HCT116 (cell line): Measurements from ENCODE around the gene TPRG1. TPM values are rescaled to one million over a fixed set of nuclear protein-coding genes. Genes with fewer than 3 reads are reported as not detected.

Experiments used
- ATAC-seq: fragments of 200-7000 bp; cut with Tn5 transposase; 2 replicates; pipeline ENCODE4 v1.9.1; 2020; ENCODE audit warnings: mild to moderate bottlenecking, moderate library complexity
- BruUV-seq: library from RNA; stranded (reverse); fragments of 400-500 nt; replicated peaks from 2 replicates; lab custom pipeline; 2021; lab: Mats Ljungman, UMichigan
- CTCF ChIA-PET: fragments of 300-600 bp; sonication (Branson Sonifier 250); formaldehyde crosslinking; loops from one replicate; lab custom pipeline; 2021; ENCODE audit warnings: antibody characterized with exemption; lab: Charles Lee
- POLR2A ChIA-PET: fragments of 300-600, 350-600 bp; sonication (Branson Sonifier 250); formaldehyde crosslinking; loops from one replicate; lab custom pipeline; 2021; ENCODE audit warnings: antibody characterized with exemption; lab: Charles Lee
- RAD21 ChIA-PET, 2 experiments: fragments of 300-600 bp; sonication (Branson Sonifier 250); formaldehyde crosslinking; loops; one replicate each; lab custom pipeline; 2023; ENCODE audit warnings: low total read pairs in 2 of 2; ENCODE audit not compliant: uncharacterized antibody in 2 of 2, unreplicated experiment in 2 of 2, low non-redundant PET in 1 of 2; lab: Charles Lee
- DNase-seq: peaks from one replicate; pipeline ENCODE4 v3.0.0-alpha.2; 2010; ENCODE audit warnings: low read depth, low spot score
- H2AFZ ChIP-seq: fragments of 200-600 bp; shearing (Covaris generic), sonication (generic); 2 replicates; pipeline ENCODE4 v1.6.1; 2017; ENCODE audit warnings: low read depth, mixed run types, mixed read lengths, antibody characterized with exemption, low read length; ENCODE audit not compliant: poor library complexity, severe bottlenecking
- H3K27ac ChIP-seq: 2 replicates; pipeline ENCODE4 v1.5.1; 2012; ENCODE audit warnings: low read depth, low read length
- H3K27me3 ChIP-seq: fragments of 200-600 bp; sonication (generic); 2 replicates; pipeline ENCODE4 v1.6.1; 2016; ENCODE audit warnings: mixed run types, low read length, mixed read lengths; ENCODE audit not compliant: insufficient read depth
- H3K36me3 ChIP-seq, 2 experiments: fragments of 200-500 bp in 1 of 2; fragments of 200-600 bp in 1 of 2; sonication (Bioruptor generic) in 1 of 2; sonication (generic) in 1 of 2; 2 replicates each; pipeline versions ENCODE4 v1.5.1 to v1.6.1; 2014 to 2016; ENCODE audit warnings: low read length in 2 of 2, inconsistent platforms in 1 of 2, mixed read lengths in 1 of 2, mixed run types in 1 of 2; ENCODE audit not compliant: insufficient read depth in 2 of 2, control insufficient read depth in 1 of 2
- H3K4me1 ChIP-seq, 2 experiments: fragments of 200-600 bp in 1 of 2; sonication (generic) in 1 of 2; 2 replicates each; pipeline versions ENCODE4 v1.5.1 to v1.6.1; 2012 to 2017; ENCODE audit warnings: low read length in 2 of 2, inconsistent platforms in 1 of 2, mild to moderate bottlenecking in 1 of 2, mixed read lengths in 1 of 2, mixed run types in 1 of 2, moderate library complexity in 1 of 2; ENCODE audit not compliant: insufficient read depth in 2 of 2, control insufficient read depth in 1 of 2
- H3K4me2 ChIP-seq: fragments of 200-600 bp; sonication (generic); 2 replicates; pipeline ENCODE4 v1.6.1; 2017; ENCODE audit warnings: mixed run types, low read length, mixed read lengths
- H3K4me3 ChIP-seq, 2 experiments: fragments of 200-600 bp in 1 of 2; sonication (generic) in 1 of 2; replicated peaks in 1 of 2; 2 replicates each; pipeline ENCODE4 v1.5.1; 2011 to 2016; ENCODE audit warnings: low read length in 2 of 2, control low read depth in 1 of 2, low read depth in 1 of 2, mild to moderate bottlenecking in 1 of 2, mixed read lengths in 1 of 2, mixed run types in 1 of 2
- H3K79me2 ChIP-seq: fragments of 200-600 bp; sonication (generic); 2 replicates; pipeline ENCODE4 v1.6.1; 2017; ENCODE audit warnings: mild to moderate bottlenecking, mixed run types, low read length, moderate library complexity, mixed read lengths; ENCODE audit not compliant: insufficient read depth
- H3K9ac ChIP-seq: fragments of 200-600 bp; sonication (generic); 2 replicates; pipeline ENCODE4 v1.6.1; 2016; ENCODE audit warnings: low read length, mixed read lengths
- H3K9me2 ChIP-seq: fragments of 200-600 bp; sonication (generic), shearing (Covaris generic); 2 replicates; pipeline ENCODE4 v1.6.1; 2017; ENCODE audit warnings: mixed run types, mild to moderate bottlenecking, moderate library complexity; ENCODE audit not compliant: insufficient read depth
- H3K9me3 ChIP-seq, 2 experiments: fragments of 200-500 bp in 1 of 2; fragments of 200-600 bp in 1 of 2; sonication (Bioruptor generic) in 1 of 2; sonication (generic) in 1 of 2; 2 replicates each; pipeline ENCODE4 v1.6.1; 2014 to 2017; ENCODE audit warnings: low read length in 2 of 2, mixed read lengths in 2 of 2, inconsistent platforms in 1 of 2, low read depth in 1 of 2, mild to moderate bottlenecking in 1 of 2, mixed run types in 1 of 2, moderate library complexity in 1 of 2; ENCODE audit not compliant: control insufficient read depth in 1 of 2, insufficient read depth in 1 of 2
- H4K20me1 ChIP-seq: fragments of 200-600 bp; sonication (generic), shearing (Covaris generic); 2 replicates; pipeline ENCODE4 v1.6.1; 2017; ENCODE audit warnings: mixed run types, mild to moderate bottlenecking, moderate library complexity; ENCODE audit not compliant: insufficient read depth
- CEBPB ChIP-seq: IDR thresholded peaks from 2 replicates; pipeline ENCODE4 v1.6.1; 2012; ENCODE audit warnings: low read depth
- EZH2phosphoT487 ChIP-seq: fragments of 200-600 bp; IDR thresholded peaks from 2 replicates; pipeline ENCODE4 v1.6.1; 2018; ENCODE audit warnings: antibody characterized with exemption, borderline replicate concordance
- FOSL1 ChIP-seq: IDR thresholded peaks from 2 replicates; pipeline ENCODE4 v1.6.1; 2012; ENCODE audit warnings: low read depth
- TCF7L2 ChIP-seq: IDR thresholded peaks from 2 replicates; pipeline ENCODE4 v1.7.0; 2011; ENCODE audit warnings: borderline replicate concordance, inconsistent platforms; ENCODE audit not compliant: insufficient read depth, insufficient read length; ENCODE audit errors: extremely low read depth
- ZFX ChIP-seq: fragments of 450-650 bp; IDR thresholded peaks from 2 replicates; pipeline ENCODE4 v1.6.1; 2017
- intact Hi-C: fragments of 100-400 bp; cut with micrococcal nuclease; formaldehyde crosslinking; loops from 2 replicates; pipeline ENCODE4 v1.10.0; 2022
- total RNA-seq: library from RNA; stranded (reverse); gene quantifications from one replicate; pipeline ENCODE4 v1.2.1, GENCODE V29; 2021; ENCODE audit not compliant: unreplicated experiment
- TF ChIP-seq, protein P1 (sequence below), 3 experiments: fragments of 200-600 bp in 1 of 3; sonication (generic) in 1 of 3; IDR thresholded peaks in 2 of 3; conservative IDR thresholded peaks in 1 of 3; 2 replicates each; pipeline ENCODE4 v1.5.1; 2012 to 2017; ENCODE audit warnings: low read depth in 2 of 3, low read length in 2 of 3, antibody characterized with exemption in 1 of 3, borderline replicate concordance in 1 of 3, control low read depth in 1 of 3, mild to moderate bottlenecking in 1 of 3, mixed read lengths in 1 of 3, mixed run types in 1 of 3, moderate library complexity in 1 of 3; ENCODE audit not compliant: insufficient read depth in 1 of 3

TPRG1 gene
- total RNA-seq, 1 experiment from 2014 or later = 2.8 TPM

DNA sequence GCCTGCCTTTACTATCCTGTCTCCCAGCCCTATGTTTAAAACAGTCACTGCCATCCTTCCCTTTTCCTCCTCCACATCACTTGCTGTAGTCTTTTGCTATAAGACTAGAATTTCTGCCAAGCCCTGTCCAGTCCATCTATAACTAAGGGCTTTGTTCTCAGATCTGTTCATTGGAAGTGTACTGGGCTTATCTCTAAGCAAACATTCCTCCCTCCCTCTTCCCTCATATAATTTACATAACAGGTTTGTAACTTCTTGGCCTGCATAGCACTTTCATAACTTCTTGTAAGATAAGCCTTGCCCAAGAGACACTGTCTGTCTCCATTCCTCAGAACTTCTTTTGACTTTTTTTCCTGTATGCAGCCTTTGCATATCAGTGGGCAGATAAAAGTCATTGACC is 16.7 kb downstream of the TPRG1 start:
- Histone ChIP-seq H4K20me1 (no peaks in the 10 kb centered on the region), H3K27me3 (no peaks in the 10 kb centered on the region), H3K79me2 (no peaks in the 10 kb centered on the region), H2AFZ (no peak overlapping the region), H3K9me2 (no peaks in the 10 kb centered on the region), H3K4me3 (no peak overlapping the region), H3K4me1 (no peaks in the 10 kb centered on the region), H3K9ac (no peak overlapping the region), H3K27ac (no peak overlapping the region), H3K36me3 (no peaks in the 10 kb centered on the region), H3K9me3 (peaks cover 3 to 6% of the 10 kb centered on the region in 2 experiments; a peak in 2 of 4 replicates), H3K4me2 (no peak overlapping the region)
- intact Hi-C loops = no loop called here
- ChIA-PET CTCF (no interaction called here), POLR2A (interaction anchor here (1.7 kb wide), 1 partner anchor 366 kb away, joined by 5 read pairs; no protein-coding TSS in a partner anchor), RAD21 (no interaction called here)
- no TSS peak for BruUV-seq
- DNase-seq (no peak), ATAC-seq (no peak)
- TF ChIP-seq EZH2phosphoT487 = no peak

DNA sequence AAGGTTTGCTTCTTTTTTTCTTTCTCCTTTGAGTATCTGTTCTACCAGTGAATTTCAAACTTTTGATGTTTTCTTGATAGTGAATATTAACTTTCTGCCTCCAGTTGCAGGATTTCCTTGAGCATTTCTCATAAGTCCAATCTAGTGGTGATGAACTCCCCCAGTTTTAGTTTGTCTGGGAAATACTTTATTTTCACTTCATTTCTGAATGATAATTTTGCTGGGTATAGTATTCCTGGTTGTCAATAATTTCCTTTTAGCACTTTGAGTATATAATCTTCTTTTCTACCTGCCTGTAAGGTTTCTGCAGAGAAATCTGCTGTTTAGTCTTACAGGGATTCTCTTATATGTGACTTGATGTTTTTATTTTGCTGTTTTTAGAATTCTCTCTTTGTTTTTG is 21.0 kb downstream of the TPRG1 start:
- Histone ChIP-seq H3K4me1 (no peaks in the 10 kb centered on the region), H3K36me3 (no peaks in the 10 kb centered on the region), H3K79me2 (no peaks in the 10 kb centered on the region), H2AFZ (no peak overlapping the region), H3K27ac (no peak overlapping the region), H3K4me2 (no peak overlapping the region), H3K27me3 (no peaks in the 10 kb centered on the region), H3K9me3 (peaks cover 3 to 5% of the 10 kb centered on the region in 2 experiments; a peak in 1 of 4 replicates), H3K9ac (no peak overlapping the region), H3K4me3 (no peak overlapping the region), H4K20me1 (no peaks in the 10 kb centered on the region), H3K9me2 (no peaks in the 10 kb centered on the region)
- ChIA-PET RAD21 (no interaction called here), CTCF (no interaction called here), POLR2A (interaction anchor here (0.7 kb wide), 1 partner anchor 206 kb away, joined by 4 read pairs; no protein-coding TSS in a partner anchor)
- TF ChIP-seq, protein P1, sequence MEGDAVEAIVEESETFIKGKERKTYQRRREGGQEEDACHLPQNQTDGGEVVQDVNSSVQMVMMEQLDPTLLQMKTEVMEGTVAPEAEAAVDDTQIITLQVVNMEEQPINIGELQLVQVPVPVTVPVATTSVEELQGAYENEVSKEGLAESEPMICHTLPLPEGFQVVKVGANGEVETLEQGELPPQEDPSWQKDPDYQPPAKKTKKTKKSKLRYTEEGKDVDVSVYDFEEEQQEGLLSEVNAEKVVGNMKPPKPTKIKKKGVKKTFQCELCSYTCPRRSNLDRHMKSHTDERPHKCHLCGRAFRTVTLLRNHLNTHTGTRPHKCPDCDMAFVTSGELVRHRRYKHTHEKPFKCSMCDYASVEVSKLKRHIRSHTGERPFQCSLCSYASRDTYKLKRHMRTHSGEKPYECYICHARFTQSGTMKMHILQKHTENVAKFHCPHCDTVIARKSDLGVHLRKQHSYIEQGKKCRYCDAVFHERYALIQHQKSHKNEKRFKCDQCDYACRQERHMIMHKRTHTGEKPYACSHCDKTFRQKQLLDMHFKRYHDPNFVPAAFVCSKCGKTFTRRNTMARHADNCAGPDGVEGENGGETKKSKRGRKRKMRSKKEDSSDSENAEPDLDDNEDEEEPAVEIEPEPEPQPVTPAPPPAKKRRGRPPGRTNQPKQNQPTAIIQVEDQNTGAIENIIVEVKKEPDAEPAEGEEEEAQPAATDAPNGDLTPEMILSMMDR (IDR thresholded peaks at IDR 0.05 in 2 of 3, conservative IDR thresholded peaks at IDR 0.05 in 1 of 3; ENCODE audit: borderline replicate concordance in 1 of 3, insufficient read depth in 1 of 3, low read depth in 2 of 3, low read length in 2 of 3) = no peak
- TF ChIP-seq ZFX = no peak
- no peak for TF ChIP-seq FOSL1
- no peak for TF ChIP-seq CEBPB
- no peak for TF ChIP-seq TCF7L2
- no TSS peak for BruUV-seq
- ATAC-seq = no peak
- intact Hi-C loops = loop anchor here (5.0 kb wide), 1 partner anchor 340 kb away; no protein-coding TSS in a partner anchor
- no peak for DNase-seq
